Duodenal mucosa (tissue), 2 donors: ENCODE results near the gene TUBA3E.
"Not testable (repeated sequence)": the region's sequence is repeated elsewhere in the genome, so short reads cannot be mapped to it uniquely, and the experiment has no call there.

Experiments used
- H3K27ac ChIP-seq: one replicate; pipeline ENCODE4 v1.7.0; 2013; ENCODE audit warnings: low read depth, low read length
- H3K27me3 ChIP-seq, 2 donors: one replicate each; pipeline ENCODE4 v1.7.0; 2013; ENCODE audit warnings: low read length in 2 of 2, control low read depth in 1 of 2; ENCODE audit not compliant: insufficient read depth in 2 of 2, control insufficient read depth in 1 of 2
- H3K36me3 ChIP-seq, 2 donors: one replicate each; pipeline ENCODE4 v1.7.0; 2013; ENCODE audit warnings: low read length in 2 of 2, control low read depth in 1 of 2; ENCODE audit not compliant: insufficient read depth in 2 of 2, control insufficient read depth in 1 of 2
- H3K4me1 ChIP-seq, 2 donors: one replicate each; pipeline ENCODE4 v1.7.0; 2013; ENCODE audit warnings: low read length in 2 of 2, control low read depth in 1 of 2; ENCODE audit not compliant: insufficient read depth in 2 of 2, control insufficient read depth in 1 of 2
- H3K4me3 ChIP-seq, 2 donors: one replicate each; pipeline ENCODE4 v1.7.0; 2013; ENCODE audit warnings: low read length in 2 of 2, low read depth in 1 of 2
- H3K9ac ChIP-seq, 2 donors: one replicate each; pipeline ENCODE4 v1.7.0; 2013; ENCODE audit warnings: low read length in 2 of 2, low read depth in 1 of 2
- H3K9me3 ChIP-seq, 2 donors: one replicate each; pipeline ENCODE4 v1.7.0; 2013; ENCODE audit warnings: low read length in 2 of 2, control low read depth in 1 of 2; ENCODE audit not compliant: control insufficient read depth in 1 of 2

TUBA3E gene

GRCh38 chr2:130143266-130144039 is 54.8 kb downstream of the TUBA3E start:
- not testable (repeated sequence) for H3K4me1 ChIP-seq, H3K27ac ChIP-seq, H3K4me3 ChIP-seq, H3K9me3 ChIP-seq, H3K27me3 ChIP-seq, H3K36me3 ChIP-seq, H3K9ac ChIP-seq

GRCh38 chr2:130142396-130143265 is 55.6 kb downstream of the TUBA3E start:
- not testable (repeated sequence) for H3K4me3 ChIP-seq, H3K9ac ChIP-seq, H3K27me3 ChIP-seq, H3K36me3 ChIP-seq, H3K4me1 ChIP-seq, H3K9me3 ChIP-seq, H3K27ac ChIP-seq
